CD4-positive, CD25-positive, alpha-beta regulatory T cell (primary cell): ENCODE measurements around the gene PRMT7. TPM values are rescaled to one million over a fixed set of nuclear protein-coding genes. Genes with fewer than 3 reads are reported as not detected.
A peak's percentile ranks its signal among the peaks of the same experiment; 100 is the strongest.

Experiments
- ATAC-seq, 2 donors: fragments of 150-1000 bp; cut with Tn5 transposase; one replicate each; pipeline ENCODE4 v1.10.0; 2021; ENCODE audit warnings: low read depth in 2 of 2, moderate number of reproducible peaks in 2 of 2, moderate library complexity in 1 of 2
- DNase-seq, 3 donors: peaks; one replicate each; pipeline versions ENCODE4 v3.0.0 to v3.0.0-alpha.2; 2012 to 2022; ENCODE audit warnings: mixed read lengths in 1 of 3
- H3K27ac ChIP-seq: one replicate; pipeline ENCODE4 v1.7.0; 2013; ENCODE audit warnings: mild to moderate bottlenecking, low read length; ENCODE audit not compliant: insufficient read depth, poor library complexity, severe bottlenecking
- H3K27me3 ChIP-seq: one replicate; pipeline ENCODE4 v1.7.0; 2013; ENCODE audit warnings: low read length; ENCODE audit not compliant: control insufficient read depth, insufficient read depth
- H3K36me3 ChIP-seq: one replicate; pipeline ENCODE4 v1.7.0; 2013; ENCODE audit warnings: mild to moderate bottlenecking, low read length, moderate library complexity; ENCODE audit not compliant: control insufficient read depth, insufficient read depth
- H3K4me1 ChIP-seq: 2 replicates; pipeline ENCODE4 v1.7.0; 2013; ENCODE audit warnings: mild to moderate bottlenecking, low read length; ENCODE audit not compliant: insufficient read depth, control insufficient read depth, poor library complexity, severe bottlenecking
- H3K4me3 ChIP-seq: one replicate; pipeline ENCODE4 v1.7.0; 2013; ENCODE audit warnings: low read depth, mild to moderate bottlenecking, low read length, moderate library complexity
- H3K9me3 ChIP-seq, 2 experiments: 1 replicate in 1 of 2; 2 replicates in 1 of 2; pipeline ENCODE4 v1.7.0; 2013; ENCODE audit warnings: low read length in 2 of 2, mild to moderate bottlenecking in 1 of 2, moderate library complexity in 1 of 2; ENCODE audit not compliant: control insufficient read depth in 2 of 2
- H3K27ac Mint-ChIP-seq, 3 donors: one replicate each; pipeline ENCODE4 v1.8.0; 2020 to 2022; ENCODE audit warnings: mild to moderate bottlenecking in 3 of 3, mixed read lengths in 3 of 3, moderate library complexity in 2 of 3
- H3K27me3 Mint-ChIP-seq: one replicate; pipeline ENCODE4 v1.8.0; 2022; ENCODE audit warnings: mild to moderate bottlenecking, mixed read lengths
- H3K36me3 Mint-ChIP-seq: one replicate; pipeline ENCODE4 v1.8.0; 2020; ENCODE audit warnings: mixed read lengths
- H3K4me1 Mint-ChIP-seq, 4 donors: one replicate each; pipeline ENCODE4 v1.8.0; 2020 to 2022; ENCODE audit warnings: mixed read lengths in 4 of 4, mild to moderate bottlenecking in 1 of 4
- H3K4me3 Mint-ChIP-seq, 4 donors: one replicate each; pipeline ENCODE4 v1.8.0; 2020 to 2022; ENCODE audit warnings: mild to moderate bottlenecking in 4 of 4, mixed read lengths in 4 of 4, moderate library complexity in 3 of 4
- H3K9me3 Mint-ChIP-seq, 7 donors: one replicate each; pipeline ENCODE4 v1.8.0; 2020 to 2022; ENCODE audit warnings: mixed read lengths in 7 of 7, mild to moderate bottlenecking in 3 of 7, moderate library complexity in 2 of 7
- polyA plus RNA-seq, 4 donors: library from polyadenylated mRNA; unstranded; fragments of 300-500 nt; fragmentation: Illumina TruSeq; gene quantifications; one replicate each; pipeline ENCODE4 v1.2.3, GENCODE V29; 2021
- total RNA-seq: library from RNA; stranded (reverse); gene quantifications from one replicate; pipeline ENCODE4 v1.2.3, GENCODE V29; 2022

The PRMT7 gene
- total and polyA plus RNA-seq, 5 donors from 2014 or later, result 32.4 to 53.8 (median 34.7) TPM

DNA sequence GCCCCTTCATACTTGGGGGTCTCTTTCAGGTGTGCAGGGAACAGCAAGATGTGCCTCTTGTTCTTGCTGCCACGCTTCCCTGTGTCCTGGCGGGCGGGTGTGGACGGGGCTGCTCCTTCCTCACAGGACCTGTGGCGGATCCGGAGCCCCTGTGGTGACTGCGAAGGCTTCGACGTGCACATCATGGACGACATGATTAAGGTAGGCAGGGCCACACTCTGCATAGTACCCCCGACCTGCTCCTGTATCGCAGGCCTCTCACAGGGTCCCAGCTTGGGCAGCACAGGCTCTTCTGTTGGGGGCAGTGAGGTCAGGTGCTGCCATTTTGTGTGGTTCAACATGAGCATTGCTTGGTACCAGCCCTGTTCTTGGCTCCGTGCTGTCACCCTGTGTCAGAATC lies 42.5 kb downstream of the PRMT7 start:
- ATAC-seq, result no peak
- H3K4me1 Mint-ChIP-seq, result peaks cover 3 to 41% (median 19%) of the 10 kb centered on the region in 4 donors
- H3K9me3 ChIP-seq, result no peaks in the 10 kb centered on the region
- H3K4me1 ChIP-seq, result peaks cover 34% of the 10 kb centered on the region
- no peak overlapping the region for H3K27ac ChIP-seq
- peaks cover 57% of the 10 kb centered on the region for H3K36me3 ChIP-seq
- H3K27ac Mint-ChIP-seq, result peak overlapping the region in 1 of 3 donors; percentile 32
- no peaks in the 10 kb centered on the region for H3K9me3 Mint-ChIP-seq
- H3K4me3 ChIP-seq, result no peak overlapping the region
- H3K27me3 Mint-ChIP-seq, result no peaks in the 10 kb centered on the region
- no peaks in the 10 kb centered on the region for H3K27me3 ChIP-seq
- peaks cover 30% of the 10 kb centered on the region for H3K36me3 Mint-ChIP-seq
- H3K4me3 Mint-ChIP-seq, result no peak overlapping the region
- DNase-seq, result no peak

DNA sequence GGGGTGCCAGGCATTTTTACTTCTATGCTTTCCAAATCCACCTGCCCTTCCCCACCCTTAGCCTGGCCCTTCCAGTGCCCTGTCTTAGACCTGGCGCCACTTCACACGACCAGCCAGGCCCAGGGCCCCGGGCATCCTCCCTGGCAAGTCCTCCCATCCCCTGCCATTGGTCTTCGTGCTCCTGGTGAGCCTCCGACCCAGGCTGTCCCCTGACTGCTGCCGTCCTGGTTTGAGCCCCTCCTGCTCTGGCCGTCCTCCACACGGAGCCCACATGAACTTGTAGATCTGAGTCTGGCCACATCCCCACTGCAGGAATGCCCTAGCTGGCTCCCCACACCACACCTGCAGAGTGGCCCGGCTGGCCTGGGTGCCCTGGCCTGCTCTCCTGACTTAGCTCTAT lies 44.0 kb downstream of the PRMT7 start:
- Mint-ChIP-seq H3K4me3 (peak overlapping the region in 2 of 4 donors; percentile 2 to 29), H3K4me1 (peaks cover 5 to 45% (median 20%) of the 10 kb centered on the region in 4 donors), H3K9me3 (no peaks in the 10 kb centered on the region), H3K27me3 (no peaks in the 10 kb centered on the region), H3K27ac (peak overlapping the region in 1 of 3 donors; percentile 76), H3K36me3 (peaks cover 21% of the 10 kb centered on the region)
- no peak for DNase-seq
- no peak for ATAC-seq
- Histone ChIP-seq H3K4me3 (no peak overlapping the region), H3K27me3 (no peaks in the 10 kb centered on the region), H3K4me1 (peaks cover 38% of the 10 kb centered on the region), H3K36me3 (peaks cover 43% of the 10 kb centered on the region), H3K9me3 (no peaks in the 10 kb centered on the region), H3K27ac (no peak overlapping the region)

DNA sequence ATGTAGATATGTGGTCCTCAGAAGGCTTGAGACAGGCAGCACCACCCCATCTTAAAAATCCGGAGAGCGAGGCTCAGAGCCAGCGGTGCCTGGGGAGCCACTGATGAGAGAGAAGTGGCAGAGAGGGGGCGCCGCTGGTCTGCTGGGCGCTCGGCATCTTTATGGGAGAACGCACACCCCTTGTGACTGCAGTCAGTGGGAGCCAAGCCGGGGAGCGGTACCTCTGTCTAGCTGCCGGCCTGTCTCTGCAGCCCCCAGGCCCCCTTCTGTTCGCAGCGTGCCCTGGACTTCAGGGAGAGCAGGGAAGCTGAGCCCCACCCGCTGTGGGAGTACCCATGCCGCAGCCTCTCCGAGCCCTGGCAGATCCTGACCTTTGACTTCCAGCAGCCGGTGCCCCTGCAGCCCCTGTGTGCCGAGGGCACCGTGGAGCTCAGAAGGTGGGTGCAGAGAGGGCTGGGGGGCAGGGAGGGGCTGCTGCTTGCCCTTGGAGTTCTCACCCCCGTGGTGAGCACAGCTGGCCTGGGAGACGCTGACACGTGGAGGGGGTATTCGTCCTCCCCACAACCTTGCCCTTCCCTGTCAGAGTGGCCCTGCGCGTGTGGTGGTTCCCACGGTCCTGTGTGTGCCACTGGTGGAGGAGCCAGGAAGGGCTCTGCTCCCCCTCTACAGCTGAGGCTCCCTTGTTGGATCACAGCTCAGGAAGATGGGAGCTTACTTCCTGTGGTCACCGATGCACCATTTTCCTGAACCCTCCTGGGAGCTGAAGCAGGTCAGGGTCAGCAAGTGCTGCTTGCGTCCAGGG lies 44.8 kb downstream of the PRMT7 start:
- ATAC-seq (no peak), DNase-seq (no peak)
- Mint-ChIP-seq H3K4me1 (peaks cover 5 to 47% (median 20%) of the 10 kb centered on the region in 4 donors), H3K27ac (peak overlapping the region in 1 of 3 donors; percentile 76), H3K9me3 (no peaks in the 10 kb centered on the region), H3K27me3 (no peaks in the 10 kb centered on the region), H3K36me3 (peaks cover 26% of the 10 kb centered on the region), H3K4me3 (peak overlapping the region in 3 of 4 donors; percentile 29 to 35 (median 32))
- H3K27ac ChIP-seq, result peak overlapping the region; percentile 7
- peaks cover 35% of the 10 kb centered on the region for H3K36me3 ChIP-seq
- H3K9me3 ChIP-seq, result no peaks in the 10 kb centered on the region
- no peaks in the 10 kb centered on the region for H3K27me3 ChIP-seq
- H3K4me1 ChIP-seq, result peaks cover 38% of the 10 kb centered on the region
- H3K4me3 ChIP-seq, result peak overlapping the region; percentile 37

DNA sequence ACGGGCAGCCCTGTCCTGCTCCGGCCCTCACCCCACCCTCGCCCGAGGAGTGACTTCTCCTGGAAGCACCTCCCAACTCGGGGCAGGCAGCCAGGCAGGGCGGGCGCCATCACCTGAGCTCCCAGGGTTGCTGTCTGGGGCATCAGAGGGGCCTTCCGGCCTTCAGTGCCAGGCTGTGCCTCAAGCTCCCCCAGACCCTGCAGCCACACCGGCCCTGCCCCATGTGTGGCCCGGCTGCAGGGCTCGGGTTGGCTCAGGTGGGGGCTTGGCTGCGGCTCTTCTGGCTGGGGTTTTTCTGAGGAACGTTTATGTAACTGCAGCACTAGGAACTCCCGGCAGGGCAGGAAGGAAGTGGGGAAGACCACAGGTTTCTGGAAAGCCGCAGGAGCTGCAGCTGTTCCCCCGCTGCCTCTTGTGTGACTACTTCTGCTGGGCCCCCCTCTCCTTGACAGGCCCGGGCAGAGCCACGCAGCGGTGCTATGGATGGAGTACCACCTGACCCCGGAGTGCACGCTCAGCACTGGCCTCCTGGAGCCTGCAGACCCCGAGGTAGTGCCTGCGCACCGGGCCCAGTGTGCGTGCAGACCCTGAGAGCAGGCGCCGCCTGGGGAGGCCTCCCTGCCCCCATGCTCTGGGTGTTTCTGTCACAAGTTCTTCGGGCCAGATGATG lies 45.6 kb downstream of the PRMT7 start:
- Mint-ChIP-seq H3K4me3 (peak overlapping the region; percentile 30 to 85 (median 73)), H3K27me3 (no peaks in the 10 kb centered on the region), H3K9me3 (no peaks in the 10 kb centered on the region), H3K36me3 (peaks cover 27% of the 10 kb centered on the region), H3K27ac (peak overlapping the region; percentile 65 to 87 (median 83)), H3K4me1 (peaks cover 5 to 48% (median 20%) of the 10 kb centered on the region in 4 donors)
- Histone ChIP-seq H3K27ac (peak overlapping the region; percentile 7), H3K27me3 (no peaks in the 10 kb centered on the region), H3K4me3 (peak overlapping the region; percentile 37), H3K9me3 (no peaks in the 10 kb centered on the region), H3K4me1 (peaks cover 38% of the 10 kb centered on the region), H3K36me3 (peaks cover 33% of the 10 kb centered on the region)
- DNase-seq, result peak; percentile 39 to 93 (median 69)
- ATAC-seq, result peak; percentile 82 to 90

DNA sequence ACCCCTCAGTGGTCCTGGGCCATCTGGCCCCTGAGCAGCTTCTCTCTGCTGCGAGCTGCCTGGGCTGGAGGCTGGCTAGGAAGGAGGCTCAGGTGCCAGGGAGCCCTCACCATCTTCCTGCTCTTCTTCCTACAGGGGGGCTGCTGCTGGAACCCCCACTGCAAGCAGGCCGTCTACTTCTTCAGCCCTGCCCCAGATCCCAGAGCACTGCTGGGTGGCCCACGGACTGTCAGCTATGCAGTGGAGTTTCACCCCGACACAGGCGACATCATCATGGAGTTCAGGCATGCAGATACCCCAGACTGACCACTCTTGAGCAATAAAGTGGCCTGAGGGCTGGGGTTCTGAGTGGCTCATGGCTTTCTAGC lies 46.1 kb downstream of the PRMT7 start:
- H3K36me3 Mint-ChIP-seq, result peaks cover 27% of the 10 kb centered on the region
- H3K27ac ChIP-seq, result peak overlapping the region; percentile 7

DNA sequence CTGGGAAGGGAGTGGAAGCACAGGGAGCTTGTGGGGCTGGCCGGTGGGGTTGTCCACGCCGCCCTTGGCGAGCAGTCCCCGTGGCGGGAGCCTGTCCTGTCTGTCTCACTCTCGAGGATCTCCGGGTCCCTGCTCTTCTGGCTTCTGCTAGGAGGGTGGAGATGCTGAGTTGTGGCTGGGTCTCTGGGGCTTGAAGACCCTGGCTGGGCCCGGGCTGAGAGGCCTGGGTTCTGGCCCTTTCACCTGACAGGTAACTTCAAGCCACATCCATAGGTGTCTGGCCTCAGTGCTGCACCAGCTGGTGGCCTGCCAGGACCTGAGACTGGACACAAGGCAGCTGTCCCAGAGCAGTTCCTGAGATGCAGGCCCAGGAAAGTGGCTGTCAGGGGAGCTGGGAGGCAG lies 46.7 kb downstream of the PRMT7 start:
- H3K4me1 Mint-ChIP-seq, result peaks cover 5 to 48% (median 20%) of the 10 kb centered on the region in 4 donors
- H3K9me3 Mint-ChIP-seq, result no peaks in the 10 kb centered on the region
- DNase-seq (no peak), ATAC-seq (no peak)
- H3K4me3 Mint-ChIP-seq, result peak overlapping the region in 2 of 4 donors; percentile 22 to 66
- H3K36me3 Mint-ChIP-seq, result peaks cover 22% of the 10 kb centered on the region
- no peak overlapping the region for H3K27ac Mint-ChIP-seq
- Histone ChIP-seq H3K4me1 (peaks cover 38% of the 10 kb centered on the region), H3K27ac (peak overlapping the region; percentile 37), H3K4me3 (no peak overlapping the region), H3K9me3 (no peaks in the 10 kb centered on the region), H3K36me3 (peaks cover 22% of the 10 kb centered on the region), H3K27me3 (no peaks in the 10 kb centered on the region)
- H3K27me3 Mint-ChIP-seq, result no peaks in the 10 kb centered on the region

More for the DNA sequence above, 46.1 kb downstream of the PRMT7 start:
- no peaks in the 10 kb centered on the region for H3K9me3 Mint-ChIP-seq
- peaks cover 5 to 48% (median 20%) of the 10 kb centered on the region in 4 donors for H3K4me1 Mint-ChIP-seq
- DNase-seq (no peak), ATAC-seq (no peak)
- H3K27ac Mint-ChIP-seq, result peak overlapping the region in 2 of 3 donors; percentile 65 to 83
- H3K4me1 ChIP-seq, result peaks cover 38% of the 10 kb centered on the region
- H3K4me3 ChIP-seq, result peak overlapping the region; percentile 19
- no peaks in the 10 kb centered on the region for H3K27me3 ChIP-seq
- H3K36me3 ChIP-seq, result peaks cover 28% of the 10 kb centered on the region
- H3K4me3 Mint-ChIP-seq, result peak overlapping the region; percentile 65 to 85 (median 73)
- no peaks in the 10 kb centered on the region for H3K27me3 Mint-ChIP-seq
- no peaks in the 10 kb centered on the region for H3K9me3 ChIP-seq

DNA sequence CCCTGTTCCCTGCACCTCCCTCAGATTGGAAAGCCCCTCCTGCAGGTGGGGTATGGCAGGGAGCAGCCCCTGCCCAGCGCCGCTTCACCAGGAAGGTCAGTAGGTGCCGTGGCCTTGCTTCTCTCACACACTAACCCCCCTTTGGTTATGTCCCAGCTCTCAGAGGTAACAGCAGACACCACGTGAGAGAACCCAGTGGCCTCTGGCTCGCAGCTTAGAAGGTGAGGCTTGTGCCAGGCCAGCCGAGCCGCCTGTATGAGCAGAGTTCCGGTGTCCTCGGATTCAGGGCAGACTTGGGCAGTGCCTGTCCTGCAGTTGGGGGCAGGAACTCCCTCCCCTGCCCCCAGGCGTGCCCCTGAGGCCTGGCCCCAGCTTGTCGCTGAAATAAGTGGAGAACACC lies 47.1 kb downstream of the PRMT7 start:
- H3K27me3 Mint-ChIP-seq, result no peaks in the 10 kb centered on the region
- H3K27ac Mint-ChIP-seq, result peak overlapping the region in 1 of 3 donors; percentile 38
- H3K4me3 ChIP-seq, result no peak overlapping the region
- H3K9me3 ChIP-seq, result no peaks in the 10 kb centered on the region
- peaks cover 19% of the 10 kb centered on the region for H3K36me3 ChIP-seq
- ATAC-seq, result no peak
- DNase-seq, result no peak
- peaks cover 19% of the 10 kb centered on the region for H3K36me3 Mint-ChIP-seq
- peaks cover 5 to 48% (median 20%) of the 10 kb centered on the region in 4 donors for H3K4me1 Mint-ChIP-seq
- peak overlapping the region; percentile 37 for H3K27ac ChIP-seq
- H3K4me1 ChIP-seq, result peaks cover 38% of the 10 kb centered on the region
- no peaks in the 10 kb centered on the region for H3K27me3 ChIP-seq
- no peaks in the 10 kb centered on the region for H3K9me3 Mint-ChIP-seq
- H3K4me3 Mint-ChIP-seq, result no peak overlapping the region
